GM12875 (cell line): ENCODE measurements around the gene SMTN.

ENCODE experiments used
- H3K4me3 ChIP-seq: one replicate; pipeline ENCODE4 v1.5.1; 2011; ENCODE audit warnings: low read depth, low read length, control low read depth
- CTCF ChIP-seq: IDR thresholded peaks from 2 replicates; pipeline ENCODE4 v1.5.1; 2011; ENCODE audit warnings: low read depth, mild to moderate bottlenecking, control low read depth, inconsistent platforms, low read length, moderate library complexity, borderline replicate concordance; ENCODE audit not compliant: insufficient read depth

Gene SMTN

GRCh38 chr22:31122196-31122531, 41.0 kb downstream of the SMTN start:
- no peak overlapping the region for H3K4me3 ChIP-seq
- no peak for TF ChIP-seq CTCF

GRCh38 chr22:31122532-31123291, 41.6 kb downstream of the SMTN start, which contains the start of gene INPP5J:
Gene INPP5J, plus strand, starts transcription at chr22:31122966. Its CDS starts 49 bp downstream, at chr22:31123015.
- H3K4me3 ChIP-seq = no peak within 1 kb of the TSS
- TF ChIP-seq CTCF = no peak

GRCh38 chr22:31123292-31123602, 42.1 kb downstream of the SMTN start:
- TF ChIP-seq CTCF = no peak
- no peak overlapping the region for H3K4me3 ChIP-seq

GRCh38 chr22:31124290-31124689, 43.2 kb downstream of the SMTN start:
- H3K4me3 ChIP-seq = no peak overlapping the region
- TF ChIP-seq CTCF = no peak

GRCh38 chr22:31124811-31125465, 43.8 kb downstream of the SMTN start:
- H3K4me3 ChIP-seq = no peak overlapping the region
- TF ChIP-seq CTCF = no peak

- H3K4me3 ChIP-seq = no peak overlapping the region
- no peak for TF ChIP-seq CTCF
Observed at GRCh38 chr22:31125521-31126117, 44.5 kb downstream of the SMTN start.
